ENCODE measurements around the gene RBP4.
A peak's percentile ranks its signal among the peaks of the same experiment; 100 is the strongest.
"Not testable (repeated sequence)": the region's sequence is repeated elsewhere in the genome, so short reads cannot be mapped to it uniquely, and the experiment has no call there.

RBP4 gene

DNA sequence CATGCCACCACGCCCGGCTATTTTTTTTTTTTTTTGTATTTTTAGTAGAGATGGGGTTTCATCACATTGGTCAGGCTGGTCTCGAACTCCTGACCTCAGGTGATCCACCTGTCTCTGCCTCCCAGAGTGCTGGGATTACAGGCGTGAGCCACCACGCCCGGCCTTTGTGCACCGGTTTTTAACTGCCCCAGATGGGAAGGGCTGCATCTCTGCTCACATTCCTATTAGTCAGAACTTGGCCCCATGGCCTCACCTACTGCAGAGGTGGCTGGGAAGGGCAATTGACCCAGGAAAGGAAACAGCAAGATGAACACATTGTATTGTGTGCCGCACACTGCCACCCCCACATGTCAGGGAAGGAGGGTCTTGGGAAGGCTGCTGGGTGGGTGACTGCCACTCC, 54.0 kb downstream of the RBP4 start:
- WGBS, 2 donors (ENCODE audit: extremely low coverage in 2 of 2, insufficient read length in 2 of 2, insufficient replicate concordance in 1 of 2): no CpG with 5 or more reads among the region's 8 CpGs
- not testable (repeated sequence) for H3K4me1 ChIP-seq (ENCODE audit: control insufficient read depth in 2 of 2, insufficient read depth in 1 of 2, low read depth in 1 of 2, low read length in 2 of 2); H3K4me2 ChIP-seq (ENCODE audit: insufficient read depth, low read length, poor library complexity, severe bottlenecking); H3K9me3 ChIP-seq (replicated peaks in 1 of 2; ENCODE audit: control insufficient read depth in 2 of 2, insufficient read depth in 1 of 2, low read depth in 1 of 2, low read length in 2 of 2); H3K36me3 ChIP-seq (replicated peaks in 1 of 2; ENCODE audit: control insufficient read depth in 2 of 2, insufficient read depth in 2 of 2, low read length in 2 of 2); H2BK15ac ChIP-seq (ENCODE audit: low read length); H4K8ac ChIP-seq (ENCODE audit: low read depth, low read length); H2AK5ac ChIP-seq (ENCODE audit: low read depth, low read length); H2BK120ac ChIP-seq (ENCODE audit: low read depth, low read length); H3K79me1 ChIP-seq (ENCODE audit: low read depth, low read length); H3K4ac ChIP-seq (ENCODE audit: low read length); H3K18ac ChIP-seq (ENCODE audit: low read length); DNase-seq (ENCODE audit: low spot score); H3K23ac ChIP-seq (ENCODE audit: low read depth, low read length, poor library complexity); H3K4me3 ChIP-seq (ENCODE audit: low read length in 2 of 2); H2AFZ ChIP-seq (ENCODE audit: low read length); H2BK5ac ChIP-seq (ENCODE audit: low read length); H4K91ac ChIP-seq (ENCODE audit: low read depth, low read length, poor library complexity); H3K9ac ChIP-seq (ENCODE audit: low read depth, low read length, poor library complexity); H3K27ac ChIP-seq (replicated peaks; ENCODE audit: low read length); H2BK12ac ChIP-seq (ENCODE audit: low read length); H3K27me3 ChIP-seq (ENCODE audit: control insufficient read depth in 3 of 3, insufficient read depth in 3 of 3, low read depth in 1 of 3, low read length in 3 of 3)
- peak overlapping the region; percentile 12 for H3K14ac ChIP-seq (ENCODE audit: low read length)

DNA sequence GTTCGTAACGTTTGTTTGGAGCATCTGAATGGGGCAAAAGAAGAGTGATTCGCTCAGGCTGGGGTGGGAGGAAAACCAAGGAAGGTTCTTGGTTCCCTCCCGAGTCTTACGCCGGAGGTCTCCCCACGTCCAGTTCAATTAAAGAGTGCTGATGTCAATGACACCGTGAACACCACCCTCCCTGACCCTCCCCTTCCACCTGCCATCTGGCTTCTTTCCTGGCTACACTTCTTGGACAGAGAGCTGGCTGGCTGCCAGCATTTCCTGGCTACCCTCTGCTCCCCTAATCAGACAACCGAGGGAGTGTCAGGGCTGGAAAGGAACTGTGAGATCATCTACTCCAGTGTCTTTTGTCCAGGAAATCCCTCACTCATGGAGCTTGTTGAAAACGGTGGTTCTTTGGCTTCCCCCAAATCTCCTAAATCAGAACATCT, 58.7 kb downstream of the RBP4 start:
- H3K4ac ChIP-seq (ENCODE audit: low read length): no peak overlapping the region
- no peak overlapping the region for H2BK5ac ChIP-seq (ENCODE audit: low read length)
- no peak overlapping the region for H3K9ac ChIP-seq (ENCODE audit: low read depth, low read length, poor library complexity)
- no peak overlapping the region for H3K27ac ChIP-seq (replicated peaks; ENCODE audit: low read length)
- no peaks in the 10 kb centered on the region for H3K36me3 ChIP-seq (replicated peaks in 1 of 2; ENCODE audit: control insufficient read depth in 2 of 2, insufficient read depth in 2 of 2, low read length in 2 of 2)
- H4K8ac ChIP-seq (ENCODE audit: low read depth, low read length): no peak overlapping the region
- H3K79me1 ChIP-seq (ENCODE audit: low read depth, low read length): no peaks in the 10 kb centered on the region
- no peak overlapping the region for H3K14ac ChIP-seq (ENCODE audit: low read length)
- no peak overlapping the region for H2BK120ac ChIP-seq (ENCODE audit: low read depth, low read length)
- no peak overlapping the region for H3K4me2 ChIP-seq (ENCODE audit: insufficient read depth, low read length, poor library complexity, severe bottlenecking)
- no peaks in the 10 kb centered on the region for H3K4me1 ChIP-seq (ENCODE audit: control insufficient read depth in 2 of 2, insufficient read depth in 1 of 2, low read depth in 1 of 2, low read length in 2 of 2)
- H3K23ac ChIP-seq (ENCODE audit: low read depth, low read length, poor library complexity): no peak overlapping the region
- H2AFZ ChIP-seq (ENCODE audit: low read length): peak overlapping the region; percentile 57
- H3K27me3 ChIP-seq (ENCODE audit: control insufficient read depth in 3 of 3, insufficient read depth in 3 of 3, low read depth in 1 of 3, low read length in 3 of 3): peaks cover 0 to 6% (median 0%) of the 10 kb centered on the region in 3 experiments
- peaks cover 0 to 2% of the 10 kb centered on the region in 2 donors for H3K9me3 ChIP-seq (replicated peaks in 1 of 2; ENCODE audit: control insufficient read depth in 2 of 2, insufficient read depth in 1 of 2, low read depth in 1 of 2, low read length in 2 of 2)
- H3K18ac ChIP-seq (ENCODE audit: low read length): peak overlapping the region; percentile 25
- WGBS, 2 donors (ENCODE audit: extremely low coverage in 2 of 2, insufficient read length in 2 of 2, insufficient replicate concordance in 1 of 2): no CpG with 5 or more reads among the region's 10 CpGs
- H2BK15ac ChIP-seq (ENCODE audit: low read length): no peak overlapping the region
- H4K91ac ChIP-seq (ENCODE audit: low read depth, low read length, poor library complexity): no peak overlapping the region
- DNase-seq (ENCODE audit: low spot score): no peak
- no peak overlapping the region for H3K4me3 ChIP-seq (ENCODE audit: low read length in 2 of 2)
- H2AK5ac ChIP-seq (ENCODE audit: low read depth, low read length): no peak overlapping the region
- no peak overlapping the region for H2BK12ac ChIP-seq (ENCODE audit: low read length)

Data from neuronal stem cell (in vitro differentiated cells).